OCI-LY1 (cell line): ENCODE results near the gene TENM4.

Source experiments
- H2AFZ ChIP-seq: fragments of 200-600 bp; sonication (generic), shearing (Covaris generic); 2 replicates; pipeline ENCODE4 v1.6.0; 2014; ENCODE audit warnings: antibody characterized with exemption, mild to moderate bottlenecking, low read length
- H3F3A ChIP-seq: fragments of 200-600 bp; sonication (generic), shearing (Covaris generic); 2 replicates; pipeline ENCODE4 v1.6.0; 2014; ENCODE audit warnings: mild to moderate bottlenecking, antibody characterized with exemption, low read length, moderate library complexity; ENCODE audit not compliant: insufficient read depth
- H3K27ac ChIP-seq: fragments of 200-600 bp; sonication (generic); 2 replicates; pipeline ENCODE4 v1.5.1; 2014; ENCODE audit warnings: low read length, mixed run types, mild to moderate bottlenecking, low read depth; ENCODE audit not compliant: poor library complexity, severe bottlenecking
- H3K27me3 ChIP-seq: fragments of 200-600 bp; sonication (generic); 2 replicates; pipeline ENCODE4 v1.6.0; 2014; ENCODE audit warnings: antibody characterized with exemption, mild to moderate bottlenecking, low read length, moderate library complexity; ENCODE audit not compliant: insufficient read depth
- H3K36me3 ChIP-seq: fragments of 200-600 bp; sonication (generic); 2 replicates; pipeline ENCODE4 v1.6.1; 2014; ENCODE audit warnings: mild to moderate bottlenecking, antibody characterized with exemption, low read length, moderate library complexity, mixed read lengths; ENCODE audit not compliant: insufficient read depth
- H3K4me1 ChIP-seq: fragments of 200-600 bp; sonication (generic); 2 replicates; pipeline ENCODE4 v1.5.1; 2014; ENCODE audit warnings: mild to moderate bottlenecking, low read length, moderate library complexity; ENCODE audit not compliant: insufficient read depth, severe bottlenecking
- H3K4me2 ChIP-seq: fragments of 200-600 bp; sonication (generic), shearing (Covaris generic); 2 replicates; pipeline ENCODE4 v1.6.1; 2014; ENCODE audit warnings: low read length
- H3K4me3 ChIP-seq: fragments of 200-600 bp; sonication (generic); 2 replicates; pipeline ENCODE4 v1.5.1; 2014; ENCODE audit warnings: low read length, low read depth, mild to moderate bottlenecking, mixed read lengths; ENCODE audit not compliant: poor library complexity, severe bottlenecking
- H3K79me2 ChIP-seq: fragments of 200-600 bp; shearing (Covaris generic); 2 replicates; pipeline ENCODE4 v1.6.1; 2016; ENCODE audit warnings: mixed run types, low read length, mixed read lengths; ENCODE audit not compliant: insufficient read depth
- H3K9ac ChIP-seq: fragments of 200-600 bp; sonication (generic), shearing (Covaris generic); 2 replicates; pipeline ENCODE4 v1.6.1; 2014; ENCODE audit warnings: mild to moderate bottlenecking, low read length, mixed read lengths
- H3K9me2 ChIP-seq: fragments of 200-600 bp; sonication (generic), shearing (Covaris generic); 2 replicates; pipeline ENCODE4 v1.6.1; 2014; ENCODE audit warnings: low read depth, mild to moderate bottlenecking, low read length, mixed read lengths
- H3K9me3 ChIP-seq: fragments of 200-600 bp; shearing (Covaris generic); 2 replicates; pipeline ENCODE4 v1.6.1; 2014; ENCODE audit warnings: low read length, mixed read lengths
- H4K20me1 ChIP-seq: fragments of 200-600 bp; sonication (generic), shearing (Covaris generic); 2 replicates; pipeline ENCODE4 v1.6.0; 2016; ENCODE audit warnings: mild to moderate bottlenecking, low read length; ENCODE audit not compliant: insufficient read depth
- EZH2 ChIP-seq: fragments of 200-600 bp; sonication (generic), shearing (Covaris generic); IDR thresholded peaks from 2 replicates; pipeline ENCODE4 v1.8.0; 2017; ENCODE audit warnings: borderline replicate concordance, mixed run types, mild to moderate bottlenecking, antibody characterized with exemption, low read length, moderate library complexity, mixed read lengths
- TF ChIP-seq, protein P1 (sequence below): fragments of 200-600 bp; sonication (generic), shearing (Covaris generic); IDR thresholded peaks from 2 replicates; pipeline ENCODE4 v1.5.1; 2017; ENCODE audit warnings: mild to moderate bottlenecking, antibody characterized with exemption, low read length, moderate library complexity, mixed read lengths

The TENM4 gene

DNA sequence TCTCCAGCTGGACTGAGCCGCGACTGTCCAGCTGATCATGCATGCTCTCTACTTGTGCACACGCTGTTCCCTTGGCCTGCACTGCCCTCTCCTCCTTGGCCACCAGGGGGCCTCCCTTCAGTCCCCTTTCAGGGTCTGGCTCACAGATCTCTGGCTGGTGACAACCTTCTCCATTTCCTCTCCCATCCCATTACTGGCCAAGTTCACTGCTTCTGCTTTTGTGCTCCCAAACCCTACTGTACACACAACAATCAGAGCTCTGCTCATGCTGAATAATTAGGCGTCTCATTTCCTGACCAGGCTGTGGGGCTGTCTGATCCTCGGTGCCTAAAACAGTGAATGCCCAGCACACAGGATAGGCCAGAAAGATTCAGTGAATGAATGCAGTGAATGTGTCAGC is 642.2 kb downstream of the TENM4 start:
- H3F3A ChIP-seq, result no peaks in the 10 kb centered on the region
- TF ChIP-seq, protein P1, sequence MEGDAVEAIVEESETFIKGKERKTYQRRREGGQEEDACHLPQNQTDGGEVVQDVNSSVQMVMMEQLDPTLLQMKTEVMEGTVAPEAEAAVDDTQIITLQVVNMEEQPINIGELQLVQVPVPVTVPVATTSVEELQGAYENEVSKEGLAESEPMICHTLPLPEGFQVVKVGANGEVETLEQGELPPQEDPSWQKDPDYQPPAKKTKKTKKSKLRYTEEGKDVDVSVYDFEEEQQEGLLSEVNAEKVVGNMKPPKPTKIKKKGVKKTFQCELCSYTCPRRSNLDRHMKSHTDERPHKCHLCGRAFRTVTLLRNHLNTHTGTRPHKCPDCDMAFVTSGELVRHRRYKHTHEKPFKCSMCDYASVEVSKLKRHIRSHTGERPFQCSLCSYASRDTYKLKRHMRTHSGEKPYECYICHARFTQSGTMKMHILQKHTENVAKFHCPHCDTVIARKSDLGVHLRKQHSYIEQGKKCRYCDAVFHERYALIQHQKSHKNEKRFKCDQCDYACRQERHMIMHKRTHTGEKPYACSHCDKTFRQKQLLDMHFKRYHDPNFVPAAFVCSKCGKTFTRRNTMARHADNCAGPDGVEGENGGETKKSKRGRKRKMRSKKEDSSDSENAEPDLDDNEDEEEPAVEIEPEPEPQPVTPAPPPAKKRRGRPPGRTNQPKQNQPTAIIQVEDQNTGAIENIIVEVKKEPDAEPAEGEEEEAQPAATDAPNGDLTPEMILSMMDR, result peak; percentile 78
- no peak for TF ChIP-seq EZH2

DNA sequence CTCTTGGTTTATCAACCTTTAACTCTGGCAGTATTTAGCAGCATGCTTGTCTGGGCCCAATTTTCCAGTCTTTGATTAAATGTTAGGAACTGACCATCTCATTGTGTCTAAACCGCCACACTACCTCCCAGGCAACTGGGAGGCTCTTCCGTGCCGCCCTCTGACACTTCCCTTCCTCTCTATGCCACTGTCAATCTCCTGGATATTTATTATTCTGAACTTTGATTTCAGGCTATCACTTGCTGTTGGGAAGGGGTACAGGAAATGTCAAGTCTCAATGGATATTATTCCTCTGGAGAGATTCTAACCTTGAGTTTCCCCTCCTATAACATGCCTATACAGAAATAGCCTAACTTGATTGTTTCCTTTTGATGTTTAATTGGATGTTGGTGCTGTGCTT is 643.3 kb downstream of the TENM4 start:
- H3K27ac ChIP-seq, result no peak overlapping the region
- H3K4me3 ChIP-seq, result no peak overlapping the region

More for the DNA sequence above, 642.2 kb downstream of the TENM4 start:
- no peaks in the 10 kb centered on the region for H3K9me2 ChIP-seq
- H4K20me1 ChIP-seq, result no peaks in the 10 kb centered on the region
- no peak overlapping the region for H3K4me3 ChIP-seq
- H3K4me1 ChIP-seq, result no peaks in the 10 kb centered on the region
- no peaks in the 10 kb centered on the region for H3K79me2 ChIP-seq
- H3K4me2 ChIP-seq, result no peak overlapping the region
- no peak overlapping the region for H3K27ac ChIP-seq
- H3K9me3 ChIP-seq, result no peaks in the 10 kb centered on the region
- H3K27me3 ChIP-seq, result no peaks in the 10 kb centered on the region; the same call in 1 of the 2 replicates
- H3K9ac ChIP-seq, result no peak overlapping the region
- H2AFZ ChIP-seq, result no peak overlapping the region
- H3K36me3 ChIP-seq, result no peaks in the 10 kb centered on the region

DNA sequence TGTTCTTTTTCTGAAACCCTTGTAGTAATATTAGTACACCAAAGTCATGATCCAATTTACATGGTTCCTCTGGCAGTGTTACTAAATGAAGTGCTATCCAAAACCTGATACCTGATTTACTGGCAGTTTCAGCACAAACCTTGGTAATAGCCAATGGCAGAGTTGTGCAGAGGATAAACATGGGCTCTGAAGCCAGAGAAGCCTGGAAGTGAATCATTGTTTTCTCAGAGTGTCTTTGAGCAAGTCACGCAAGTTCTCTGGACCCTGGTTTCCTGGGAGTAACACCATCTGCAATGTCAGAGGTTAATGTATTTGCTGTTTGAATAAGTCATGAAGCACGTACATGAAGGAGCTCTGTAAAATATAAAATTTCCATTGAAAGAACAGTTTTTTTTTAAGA is 643.9 kb downstream of the TENM4 start:
- Histone ChIP-seq H3K4me1 (no peaks in the 10 kb centered on the region), H2AFZ (no peak overlapping the region), H4K20me1 (no peaks in the 10 kb centered on the region), H3F3A (no peaks in the 10 kb centered on the region), H3K36me3 (no peaks in the 10 kb centered on the region), H3K27me3 (no peaks in the 10 kb centered on the region; the same call in 1 of the 2 replicates), H3K27ac (no peak overlapping the region), H3K79me2 (no peaks in the 10 kb centered on the region), H3K9ac (no peak overlapping the region), H3K4me2 (no peak overlapping the region), H3K4me3 (no peak overlapping the region), H3K9me3 (no peaks in the 10 kb centered on the region), H3K9me2 (no peaks in the 10 kb centered on the region)
- TF ChIP-seq, protein P1, result no peak
- TF ChIP-seq EZH2, result no peak

More for the DNA sequence above, 643.3 kb downstream of the TENM4 start:
- Histone ChIP-seq H3K4me1 (no peaks in the 10 kb centered on the region), H3K27me3 (no peaks in the 10 kb centered on the region; the same call in 1 of the 2 replicates), H3K79me2 (no peaks in the 10 kb centered on the region), H3K9me3 (no peaks in the 10 kb centered on the region), H3K4me2 (no peak overlapping the region), H3K36me3 (no peaks in the 10 kb centered on the region), H2AFZ (no peak overlapping the region), H3F3A (no peaks in the 10 kb centered on the region), H3K9ac (no peak overlapping the region), H4K20me1 (no peaks in the 10 kb centered on the region), H3K9me2 (no peaks in the 10 kb centered on the region)
- TF ChIP-seq EZH2, result no peak
- TF ChIP-seq, protein P1, result no peak
